Natural killer cell (primary cell): ENCODE data around the gene CIZ1. TPM values are rescaled to one million over a fixed set of nuclear protein-coding genes. Genes with fewer than 3 reads are reported as not detected.
A peak's percentile ranks its signal among the peaks of the same experiment; 100 is the strongest.

Experiments used
- ATAC-seq, 3 donors: fragments of 150-1000 bp in 2 of 3; fragments of 200-7000 bp in 1 of 3; cut with Tn5 transposase; 1 replicate in 1 of 3; 2 replicates in 2 of 3; pipeline ENCODE4 v1.10.0; 2021; ENCODE audit warnings: mild to moderate bottlenecking in 2 of 3, moderate library complexity in 2 of 3
- DNase-seq, 2 donors: peaks; one replicate each; pipeline versions ENCODE4 v3.0.0 to v3.0.0-alpha.2; 2013 to 2021; ENCODE audit warnings: mixed read lengths in 1 of 2
- H3K27ac ChIP-seq: one replicate; pipeline ENCODE4 v1.5.1; 2013; ENCODE audit warnings: mild to moderate bottlenecking, low read length
- H3K27me3 ChIP-seq: one replicate; pipeline ENCODE4 v1.6.1; 2013; ENCODE audit warnings: low read length; ENCODE audit not compliant: control insufficient read depth, insufficient read depth
- H3K36me3 ChIP-seq: one replicate; pipeline ENCODE4 v1.6.1; 2013; ENCODE audit warnings: low read length; ENCODE audit not compliant: control insufficient read depth, insufficient read depth
- H3K4me1 ChIP-seq: one replicate; pipeline ENCODE4 v1.6.1; 2013; ENCODE audit warnings: low read length; ENCODE audit not compliant: control insufficient read depth, insufficient read depth
- H3K4me3 ChIP-seq: one replicate; pipeline ENCODE4 v1.5.1; 2013; ENCODE audit warnings: low read length
- H3K9me3 ChIP-seq: one replicate; pipeline ENCODE4 v1.6.1; 2013; ENCODE audit warnings: low read length; ENCODE audit not compliant: control insufficient read depth, insufficient read depth
- H3K27ac Mint-ChIP-seq, 2 donors: one replicate each; pipeline ENCODE4 v1.8.0; 2022; ENCODE audit warnings: mild to moderate bottlenecking in 2 of 2, mixed read lengths in 2 of 2, moderate library complexity in 1 of 2
- H3K27me3 Mint-ChIP-seq, 2 donors: one replicate each; pipeline ENCODE4 v1.8.0; 2022; ENCODE audit warnings: low read depth in 2 of 2, mixed read lengths in 2 of 2
- H3K36me3 Mint-ChIP-seq: one replicate; pipeline ENCODE4 v1.8.0; 2022; ENCODE audit warnings: mixed read lengths
- H3K4me1 Mint-ChIP-seq, 2 donors: one replicate each; pipeline ENCODE4 v1.8.0; 2022; ENCODE audit warnings: mixed read lengths in 2 of 2
- H3K4me3 Mint-ChIP-seq: one replicate; pipeline ENCODE4 v1.8.0; 2022; ENCODE audit warnings: mild to moderate bottlenecking, moderate library complexity, mixed read lengths
- H3K9me3 Mint-ChIP-seq, 2 donors: one replicate each; pipeline ENCODE4 v1.8.0; 2022; ENCODE audit warnings: mixed read lengths in 2 of 2
- CTCF ChIP-seq: fragments of 200-600 bp; IDR thresholded peaks from one replicate; pipeline ENCODE4 v1.8.0; 2022; ENCODE audit warnings: antibody characterized with exemption
- WGBS: methylation state at CpG from one replicate; pipeline ENCODE4 v1.1.7; 2013; ENCODE audit warnings: missing lambda C conversion rate; ENCODE audit not compliant: insufficient coverage; 5-methylcytosine and 5-hydroxymethylcytosine counted together
- intact Hi-C: fragments of 100-400 bp; cut with micrococcal nuclease; formaldehyde crosslinking; loops from one replicate; pipeline ENCODE4 v1.14.2; 2022
- total RNA-seq, 4 donors: library from RNA; stranded (reverse); fragments of 120-200 nt in 1 of 4; gene quantifications; one replicate each; pipeline versions ENCODE4 v1.2.3 to v1.2.4, GENCODE V29; 2013 to 2022

CIZ1 gene
- total RNA-seq, 3 donors from 2014 or later (not counting 1 experiment from before 2014, with no cell fraction given): 152 to 165 (median 159) TPM

- Histone ChIP-seq H3K27ac (peak within 1 kb of the TSS; percentile 98), H3K36me3 (peaks cover 13% of the 10 kb centered on the region), H3K9me3 (no peaks in the 10 kb centered on the region), H3K27me3 (no peaks in the 10 kb centered on the region), H3K4me3 (peak within 1 kb of the TSS; percentile 100), H3K4me1 (peaks cover 34% of the 10 kb centered on the region)
- ATAC-seq (peak; percentile 69 to 83 (median 73)), DNase-seq (peak; percentile 83 to 91)
- Mint-ChIP-seq H3K27me3 (peaks cover 0 to 2% of the 10 kb centered on the region in 2 donors), H3K9me3 (no peaks in the 10 kb centered on the region), H3K36me3 (no peaks in the 10 kb centered on the region), H3K4me3 (peak within 1 kb of the TSS; percentile 99), H3K4me1 (peaks cover 24 to 35% of the 10 kb centered on the region in 2 donors), H3K27ac (peak within 1 kb of the TSS; percentile 98 to 99)
- WGBS: under 1% methylated on average over 56 of the region's 56 CpGs
- no peak for TF ChIP-seq CTCF
- intact Hi-C loops: no loop called here
These were observed 63.8 kb downstream of the CIZ1 start, which contains the start of gene PTGES2 for GRCh38 chr9:128127568-128127989. Gene PTGES2, minus strand, starts transcription at chr9:128127729. Its CDS starts 12 bp downstream, at chr9:128127717.

GRCh38 chr9:128125580-128126354 lies 65.6 kb downstream of the CIZ1 start:
- intact Hi-C loops: no loop called here
- Histone ChIP-seq H3K9me3 (no peaks in the 10 kb centered on the region), H3K4me3 (no peak overlapping the region), H3K4me1 (peaks cover 34% of the 10 kb centered on the region), H3K27me3 (no peaks in the 10 kb centered on the region), H3K27ac (no peak overlapping the region), H3K36me3 (peaks cover 25% of the 10 kb centered on the region)
- Mint-ChIP-seq H3K27me3 (no peaks in the 10 kb centered on the region), H3K4me3 (peak overlapping the region; percentile 99), H3K36me3 (no peaks in the 10 kb centered on the region), H3K4me1 (peaks cover 24 to 35% of the 10 kb centered on the region in 2 donors), H3K27ac (no peak overlapping the region), H3K9me3 (no peaks in the 10 kb centered on the region)
- no peak for TF ChIP-seq CTCF
- WGBS: 73% methylated on average over 10 of the region's 10 CpGs
- no peak for ATAC-seq
- no peak for DNase-seq

- no peak overlapping the region for H3K4me3 ChIP-seq
These were observed 66.3 kb downstream of the CIZ1 start for GRCh38 chr9:128124873-128125579.

More at GRCh38 chr9:128124873-128125579, 66.3 kb downstream of the CIZ1 start:
- no peaks in the 10 kb centered on the region for H3K9me3 Mint-ChIP-seq
- H3K36me3 ChIP-seq: peaks cover 27% of the 10 kb centered on the region
- H3K4me1 ChIP-seq: peaks cover 34% of the 10 kb centered on the region
- peak overlapping the region in 1 of 2 donors; percentile 26 for H3K27ac Mint-ChIP-seq
- no peaks in the 10 kb centered on the region for H3K27me3 ChIP-seq
- peak overlapping the region; percentile 42 for H3K4me3 Mint-ChIP-seq
- H3K4me1 Mint-ChIP-seq: peaks cover 24 to 35% of the 10 kb centered on the region in 2 donors
- no peaks in the 10 kb centered on the region for H3K27me3 Mint-ChIP-seq
- no peaks in the 10 kb centered on the region for H3K9me3 ChIP-seq
- WGBS: 74% methylated on average over 16 of the region's 16 CpGs
- no peak overlapping the region for H3K27ac ChIP-seq
- H3K36me3 Mint-ChIP-seq: no peaks in the 10 kb centered on the region
- TF ChIP-seq CTCF: no peak
- DNase-seq: peak in 1 of 2 donors; percentile 66
- no peak for ATAC-seq
- intact Hi-C loops: no loop called here
